Glutamatergic neuron (in vitro differentiated cells): Measurements from ENCODE around the gene DYNC1H1. TPM values are rescaled to one million over a fixed set of nuclear protein-coding genes. Genes with fewer than 3 reads are reported as not detected.
"Not testable (repeated sequence)": the region's sequence is repeated elsewhere in the genome, so short reads cannot be mapped to it uniquely, and the experiment has no call there.

Experiments
- DNase-seq: peaks from one replicate; pipeline ENCODE4 v3.0.0; 2022
- H3K27ac Mint-ChIP-seq: one replicate; pipeline ENCODE4 v1.8.0; 2020; ENCODE audit warnings: mild to moderate bottlenecking, mixed read lengths, inconsistent platforms; ENCODE audit not compliant: unreplicated experiment
- H3K27me3 Mint-ChIP-seq: one replicate; pipeline ENCODE4 v1.8.0; 2020; ENCODE audit warnings: mild to moderate bottlenecking, moderate library complexity, mixed read lengths, inconsistent platforms; ENCODE audit not compliant: unreplicated experiment
- H3K36me3 Mint-ChIP-seq: one replicate; pipeline ENCODE4 v1.8.0; 2020; ENCODE audit warnings: mild to moderate bottlenecking, mixed read lengths, inconsistent platforms; ENCODE audit not compliant: unreplicated experiment
- H3K4me1 Mint-ChIP-seq: one replicate; pipeline ENCODE4 v1.8.0; 2020; ENCODE audit warnings: mild to moderate bottlenecking, low read depth, mixed read lengths, inconsistent platforms; ENCODE audit not compliant: unreplicated experiment
- H3K4me3 Mint-ChIP-seq: one replicate; pipeline ENCODE4 v1.8.0; 2020; ENCODE audit warnings: mild to moderate bottlenecking, mixed read lengths, inconsistent platforms; ENCODE audit not compliant: unreplicated experiment
- H3K9me3 Mint-ChIP-seq: one replicate; pipeline ENCODE4 v1.8.0; 2020; ENCODE audit warnings: mild to moderate bottlenecking, moderate library complexity, mixed read lengths, inconsistent platforms; ENCODE audit not compliant: unreplicated experiment
- CTCF ChIP-seq: fragments of 200-600 bp; sonication (generic); IDR thresholded peaks from one replicate; pipeline ENCODE4 v1.5.0; 2021; ENCODE audit not compliant: partially characterized antibody, unreplicated experiment
- total RNA-seq: library from RNA; stranded (reverse); fragmentation: NEBNext Ultra II Directional; extraction: Animal tissue kit (Norgen Biotek cat#: 25700); gene quantifications from one replicate; pipeline ENCODE4 v1.2.1, GENCODE V29; 2021; ENCODE audit not compliant: unreplicated experiment

The DYNC1H1 gene
- total RNA-seq, 1 donor from 2014 or later: 2,051 TPM

- Mint-ChIP-seq H3K4me1 (peaks cover 3% of the 10 kb centered on the region), H3K4me3 (no peak overlapping the region), H3K9me3 (no peaks in the 10 kb centered on the region), H3K27me3 (no peaks in the 10 kb centered on the region), H3K27ac (no peak overlapping the region), H3K36me3 (no peaks in the 10 kb centered on the region)
- TF ChIP-seq CTCF: no peak
- no peak for DNase-seq
These were observed 101.7 kb downstream of the DYNC1H1 start for GRCh38 chr14:102066041-102066451.

DNA sequence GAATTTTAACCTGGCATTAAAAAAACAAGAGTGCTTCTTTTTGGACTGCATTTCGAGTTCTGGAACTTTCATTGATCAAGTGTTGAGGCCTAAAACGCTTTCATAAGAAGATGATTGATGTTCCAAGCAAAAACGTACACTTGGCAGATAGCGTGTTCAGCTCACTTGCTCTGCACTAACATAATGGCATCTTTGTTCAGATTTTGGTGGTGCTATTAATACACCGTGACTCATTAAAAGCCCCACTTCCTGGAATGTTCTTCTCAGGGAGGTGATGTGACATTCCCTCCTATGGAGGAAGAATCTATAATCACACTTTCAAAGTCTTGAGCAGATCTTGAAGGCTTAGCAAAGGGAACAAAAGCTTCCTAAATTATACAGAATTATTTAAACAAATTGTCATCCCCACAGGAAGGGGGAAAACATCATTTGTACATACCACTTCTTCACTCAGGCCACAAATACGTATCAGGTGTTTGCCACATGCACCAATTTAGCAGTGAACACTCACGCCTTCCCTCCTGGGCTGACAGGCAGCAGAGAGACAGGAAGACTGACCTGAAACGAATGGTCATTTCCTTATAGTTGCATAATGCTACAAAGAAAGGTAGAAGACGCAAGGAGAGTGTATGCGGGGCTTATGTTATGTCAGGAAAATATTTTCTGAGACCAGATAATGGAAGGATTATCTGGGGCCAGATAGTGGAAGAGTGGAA lies 107.1 kb downstream of the DYNC1H1 start:
- H3K27me3 Mint-ChIP-seq: peaks cover 2% of the 10 kb centered on the region
- H3K36me3 Mint-ChIP-seq: peaks cover 4% of the 10 kb centered on the region
- peak overlapping the region; percentile 14 for H3K27ac Mint-ChIP-seq
- no peaks in the 10 kb centered on the region for H3K4me1 Mint-ChIP-seq
- H3K9me3 Mint-ChIP-seq: peaks cover 3% of the 10 kb centered on the region
- no peak for DNase-seq
- H3K4me3 Mint-ChIP-seq: no peak overlapping the region
- TF ChIP-seq CTCF: no peak

- Mint-ChIP-seq H3K4me3 (no peak overlapping the region), H3K27me3 (peaks cover 5% of the 10 kb centered on the region), H3K36me3 (peaks cover 4% of the 10 kb centered on the region), H3K27ac (no peak overlapping the region), H3K9me3 (peaks cover 3% of the 10 kb centered on the region), H3K4me1 (no peaks in the 10 kb centered on the region)
- DNase-seq: no peak
- TF ChIP-seq CTCF: no peak
These were observed 110.1 kb downstream of the DYNC1H1 start for GRCh38 chr14:102074415-102074964.

GRCh38 chr14:102075155-102075554 lies 110.8 kb downstream of the DYNC1H1 start:
- no peak overlapping the region for H3K4me3 Mint-ChIP-seq
- H3K27me3 Mint-ChIP-seq: peaks cover 5% of the 10 kb centered on the region
- H3K4me1 Mint-ChIP-seq: no peaks in the 10 kb centered on the region
- no peak for TF ChIP-seq CTCF
- H3K36me3 Mint-ChIP-seq: peaks cover 4% of the 10 kb centered on the region
- no peak for DNase-seq
- H3K9me3 Mint-ChIP-seq: peaks cover 3% of the 10 kb centered on the region
- no peak overlapping the region for H3K27ac Mint-ChIP-seq

GRCh38 chr14:102077382-102077709 lies 113.0 kb downstream of the DYNC1H1 start:
- peaks cover 4% of the 10 kb centered on the region for H3K36me3 Mint-ChIP-seq
- no peaks in the 10 kb centered on the region for H3K4me1 Mint-ChIP-seq
- no peak for DNase-seq
- peaks cover 3% of the 10 kb centered on the region for H3K9me3 Mint-ChIP-seq
- no peak for TF ChIP-seq CTCF
- no peak overlapping the region for H3K27ac Mint-ChIP-seq
- H3K27me3 Mint-ChIP-seq: peaks cover 5% of the 10 kb centered on the region
- H3K4me3 Mint-ChIP-seq: no peak overlapping the region

DNA sequence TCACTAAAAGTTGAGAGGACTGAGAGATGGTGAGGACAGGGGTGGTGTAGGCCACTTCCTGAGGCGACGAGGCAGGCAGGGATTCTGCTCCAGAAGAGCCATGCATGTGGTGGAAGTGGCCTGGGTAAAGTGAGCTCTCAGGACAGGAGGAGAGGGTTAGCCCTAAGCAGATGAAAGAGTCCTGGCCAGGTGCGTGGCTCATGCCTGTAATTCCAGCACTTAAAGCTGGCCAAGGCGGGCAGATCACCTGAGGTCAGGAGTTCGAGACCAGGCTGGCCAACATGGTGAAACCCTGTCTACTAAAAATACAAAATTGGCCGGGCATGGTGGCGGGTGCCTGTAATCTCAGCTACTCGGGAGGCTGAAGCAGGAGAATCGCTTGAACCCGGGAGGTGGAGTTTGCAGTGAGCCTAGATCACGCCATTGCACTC lies 114.0 kb downstream of the DYNC1H1 start:
- H3K9me3 Mint-ChIP-seq, H3K27me3 Mint-ChIP-seq, DNase-seq, H3K27ac Mint-ChIP-seq, H3K36me3 Mint-ChIP-seq, H3K4me1 Mint-ChIP-seq: not testable (repeated sequence)
- peak overlapping the region; percentile 1 for H3K4me3 Mint-ChIP-seq
